Mucosa of stomach (tissue), 1 donor: Measurements from ENCODE around the gene TBX4.
"Not testable (repeated sequence)": the region's sequence is repeated elsewhere in the genome, so short reads cannot be mapped to it uniquely, and the experiment has no call there.

Source experiments
- H3K27me3 ChIP-seq: one replicate; pipeline ENCODE4 v1.7.0; 2013; ENCODE audit warnings: mild to moderate bottlenecking, low read length; ENCODE audit not compliant: control insufficient read depth, insufficient read depth
- H3K36me3 ChIP-seq: one replicate; pipeline ENCODE4 v1.7.0; 2013; ENCODE audit warnings: low read length; ENCODE audit not compliant: control insufficient read depth, insufficient read depth
- H3K4me1 ChIP-seq: one replicate; pipeline ENCODE4 v1.7.0; 2013; ENCODE audit warnings: mild to moderate bottlenecking, low read length; ENCODE audit not compliant: control insufficient read depth, insufficient read depth
- H3K4me3 ChIP-seq: one replicate; pipeline ENCODE4 v1.7.0; 2013; ENCODE audit warnings: low read length
- H3K9ac ChIP-seq: one replicate; pipeline ENCODE4 v1.7.0; 2013; ENCODE audit warnings: mild to moderate bottlenecking, low read length, moderate library complexity
- H3K9me3 ChIP-seq: one replicate; pipeline ENCODE4 v1.7.0; 2013; ENCODE audit warnings: mild to moderate bottlenecking, low read length, moderate library complexity; ENCODE audit not compliant: control insufficient read depth
- donor health status: Pancreatic carcinoma.

TBX4 gene

DNA sequence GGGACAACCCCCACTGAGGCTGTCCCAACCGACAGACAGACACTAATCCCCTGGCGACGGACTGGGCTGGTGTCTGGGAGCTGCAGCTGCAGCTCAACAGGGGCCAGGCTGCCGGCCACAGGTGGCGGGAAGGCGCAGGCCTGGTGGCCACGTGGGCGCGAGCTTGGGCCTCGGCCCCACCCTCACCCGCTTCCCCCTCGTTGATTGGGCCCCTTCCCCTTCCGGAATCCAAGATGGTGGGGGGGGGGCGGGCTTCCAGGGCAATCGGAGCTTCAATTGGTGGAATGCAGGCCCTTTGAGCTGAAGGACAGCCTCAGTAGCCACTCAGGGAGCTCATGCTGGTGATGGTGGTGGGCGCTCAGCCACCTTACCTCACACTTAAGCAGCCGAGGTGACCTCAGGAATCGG, 8.7 kb upstream of the TBX4 start:
- Histone ChIP-seq H3K27me3 (peaks cover 27% of the 10 kb centered on the region), H3K4me3 (no peak overlapping the region)

DNA sequence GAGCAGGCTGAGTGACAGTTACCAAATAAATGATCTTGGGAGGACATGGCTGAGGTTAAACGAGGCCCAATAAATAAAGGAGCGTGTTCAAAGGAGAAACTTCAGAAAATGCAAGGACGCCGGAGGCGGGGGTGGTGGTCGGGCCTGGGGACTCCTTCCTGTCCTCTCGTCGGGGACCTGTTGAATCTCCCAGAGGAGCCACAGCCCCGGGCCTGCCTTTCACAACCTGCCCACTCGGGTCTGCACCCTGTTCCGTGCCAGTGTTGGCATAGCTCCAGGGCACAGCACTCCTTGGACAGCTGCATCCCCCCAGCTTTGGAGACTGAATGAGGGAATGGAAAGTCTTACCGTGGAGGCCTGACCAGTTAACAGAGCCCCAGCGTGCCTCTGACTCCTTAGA, 8.1 kb upstream of the TBX4 start:
- Histone ChIP-seq H3K9me3 (no peaks in the 10 kb centered on the region), H3K9ac (no peak overlapping the region), H3K36me3 (no peaks in the 10 kb centered on the region), H3K27me3 (peaks cover 27% of the 10 kb centered on the region), H3K4me3 (no peak overlapping the region), H3K4me1 (no peaks in the 10 kb centered on the region)

More for the DNA sequence above, 8.7 kb upstream of the TBX4 start:
- Histone ChIP-seq H3K4me1 (no peaks in the 10 kb centered on the region), H3K36me3 (no peaks in the 10 kb centered on the region), H3K9ac (no peak overlapping the region), H3K9me3 (no peaks in the 10 kb centered on the region)

DNA sequence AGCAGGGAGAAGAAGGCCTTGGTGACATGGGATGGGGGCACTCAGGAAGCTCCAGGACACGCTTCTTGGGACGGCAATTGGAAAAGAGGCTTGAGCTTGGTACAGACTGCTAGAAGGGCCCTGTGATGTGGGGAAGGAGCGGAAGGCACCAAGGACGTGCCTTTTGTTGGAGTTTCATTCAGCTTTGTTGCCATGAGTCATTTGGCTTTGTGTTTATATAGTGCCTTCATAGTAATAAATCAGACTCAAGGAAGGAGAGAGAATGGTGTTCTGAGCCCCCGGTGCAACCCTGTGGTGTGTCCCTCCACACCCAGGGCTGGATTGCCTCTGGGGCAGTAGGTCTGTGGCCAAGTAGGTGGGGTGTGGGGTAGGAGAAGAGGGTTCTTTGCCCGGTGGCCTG, 7.4 kb upstream of the TBX4 start:
- Histone ChIP-seq H3K4me1 (no peaks in the 10 kb centered on the region), H3K36me3 (no peaks in the 10 kb centered on the region), H3K27me3 (peaks cover 30% of the 10 kb centered on the region), H3K4me3 (no peak overlapping the region), H3K9me3 (no peaks in the 10 kb centered on the region), H3K9ac (no peak overlapping the region)

- Histone ChIP-seq H3K36me3 (no peaks in the 10 kb centered on the region), H3K9ac (no peak overlapping the region), H3K4me1 (no peaks in the 10 kb centered on the region), H3K27me3 (peaks cover 51% of the 10 kb centered on the region), H3K9me3 (no peaks in the 10 kb centered on the region), H3K4me3 (no peak overlapping the region)
Measured at GRCh38 chr17:61447358-61447757, 4.9 kb upstream of the TBX4 start.

DNA sequence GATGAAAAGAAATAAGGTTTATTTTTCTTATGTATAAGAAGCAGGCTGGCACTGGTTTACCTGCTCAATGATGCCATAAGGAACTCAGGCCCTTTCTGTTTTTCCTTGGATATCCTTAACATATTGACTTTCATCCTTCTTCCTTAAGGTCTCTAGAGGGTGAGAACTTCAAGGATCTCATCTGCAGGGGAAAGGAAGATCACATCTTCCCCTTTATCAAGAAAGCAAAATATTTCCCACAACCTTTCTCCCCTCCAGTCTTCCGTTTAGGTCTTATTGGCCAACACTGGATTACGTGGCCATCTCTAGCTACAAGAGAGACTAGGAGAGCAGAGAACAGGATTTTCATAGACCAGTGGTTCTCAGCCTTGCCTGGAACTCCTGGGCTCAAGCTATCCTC, 4.2 kb upstream of the TBX4 start:
- H3K27me3 ChIP-seq: peaks cover 55% of the 10 kb centered on the region
- H3K9ac ChIP-seq: no peak overlapping the region
- H3K36me3 ChIP-seq: no peaks in the 10 kb centered on the region
- no peaks in the 10 kb centered on the region for H3K4me1 ChIP-seq
- H3K4me3 ChIP-seq: no peak overlapping the region
- no peaks in the 10 kb centered on the region for H3K9me3 ChIP-seq

DNA sequence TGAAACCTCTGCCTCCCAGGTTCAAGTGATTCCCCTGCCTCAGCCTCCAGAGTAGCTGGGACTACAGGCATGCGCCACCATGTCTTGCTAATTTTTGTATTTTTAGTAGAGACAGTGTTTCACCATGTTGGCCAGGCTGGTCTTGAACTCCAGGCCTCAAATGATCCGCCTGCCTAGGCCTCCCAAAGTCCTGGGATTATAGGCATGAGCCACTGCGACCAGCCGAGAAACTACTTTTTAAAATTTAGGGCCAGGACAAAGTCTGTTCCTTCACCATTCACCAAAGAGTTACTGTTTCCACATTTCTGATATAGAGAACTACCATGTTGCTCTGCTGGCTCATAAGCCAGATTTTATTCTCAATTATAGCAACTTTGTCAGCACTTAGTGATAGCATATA, 3.1 kb upstream of the TBX4 start:
- not testable (repeated sequence) for H3K4me1 ChIP-seq, H3K9me3 ChIP-seq, H3K36me3 ChIP-seq, H3K9ac ChIP-seq, H3K4me3 ChIP-seq
- H3K27me3 ChIP-seq: peaks cover 61% of the 10 kb centered on the region

DNA sequence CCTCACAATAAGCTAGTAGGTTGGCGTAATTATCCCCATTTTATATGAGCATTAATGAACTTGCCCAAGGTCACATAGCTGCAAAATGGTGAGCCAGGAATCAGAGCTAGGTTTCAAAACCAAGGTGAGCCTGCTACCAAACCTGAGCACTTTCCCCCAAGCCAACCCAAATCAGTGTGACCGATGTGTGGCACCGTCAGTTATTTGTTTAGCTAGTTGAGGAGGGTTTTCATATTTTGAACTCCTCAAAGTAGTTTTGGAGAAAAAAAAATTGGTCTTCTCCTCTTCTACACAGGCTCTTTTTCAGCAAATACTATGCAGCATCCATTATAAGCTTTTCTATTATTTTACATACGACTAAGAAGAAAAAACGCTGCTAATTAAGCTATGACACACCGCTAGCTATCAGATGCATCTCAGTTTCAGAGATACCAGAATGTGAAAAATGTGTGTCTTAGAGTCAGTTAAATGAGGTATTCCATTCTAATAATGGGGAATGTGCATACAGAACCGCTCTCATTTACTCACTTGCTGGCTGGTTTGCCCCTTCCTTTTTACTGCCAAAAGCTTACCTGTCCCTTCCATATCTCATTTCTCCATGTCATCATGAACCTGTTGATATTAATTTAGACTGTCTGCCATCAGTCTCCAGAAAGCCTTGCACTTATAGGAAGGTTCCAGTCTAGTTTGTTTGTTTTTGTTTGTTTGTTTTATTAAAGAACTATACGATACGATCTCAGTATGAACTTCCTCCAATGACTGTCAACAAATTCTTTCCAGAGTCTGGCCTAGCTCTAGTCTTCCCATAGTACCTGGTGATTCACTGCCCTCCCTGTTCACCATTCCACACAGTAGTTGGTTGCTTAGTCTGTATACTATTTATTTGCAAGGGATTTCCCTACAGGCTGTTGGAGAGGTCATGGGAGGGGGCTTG, 2.2 kb upstream of the TBX4 start:
- H3K9ac ChIP-seq: no peak overlapping the region
- H3K4me1 ChIP-seq: peaks cover 10% of the 10 kb centered on the region
- H3K9me3 ChIP-seq: no peaks in the 10 kb centered on the region
- H3K4me3 ChIP-seq: no peak overlapping the region
- H3K36me3 ChIP-seq: no peaks in the 10 kb centered on the region
- H3K27me3 ChIP-seq: peaks cover 64% of the 10 kb centered on the region

GRCh38 chr17:61450641-61451537, 1.3 kb upstream of the TBX4 start:
- no peak overlapping the region for H3K4me3 ChIP-seq
- H3K4me1 ChIP-seq: peaks cover 14% of the 10 kb centered on the region
- no peaks in the 10 kb centered on the region for H3K9me3 ChIP-seq
- H3K36me3 ChIP-seq: no peaks in the 10 kb centered on the region
- peaks cover 65% of the 10 kb centered on the region for H3K27me3 ChIP-seq
- no peak overlapping the region for H3K9ac ChIP-seq

GRCh38 chr17:61451538-61452300, 503 bp upstream of the TBX4 start:
- Histone ChIP-seq H3K9ac (no peak overlapping the region), H3K4me3 (no peak overlapping the region), H3K36me3 (no peaks in the 10 kb centered on the region), H3K4me1 (peaks cover 16% of the 10 kb centered on the region), H3K9me3 (no peaks in the 10 kb centered on the region), H3K27me3 (peaks cover 73% of the 10 kb centered on the region)

- no peaks in the 10 kb centered on the region for H3K36me3 ChIP-seq
- no peak overlapping the region for H3K4me3 ChIP-seq
- H3K9ac ChIP-seq: no peak overlapping the region
- no peaks in the 10 kb centered on the region for H3K9me3 ChIP-seq
- H3K4me1 ChIP-seq: peaks cover 27% of the 10 kb centered on the region
- H3K27me3 ChIP-seq: peaks cover 88% of the 10 kb centered on the region
Measured at GRCh38 chr17:61453566-61454380, 1.6 kb downstream of the TBX4 start.
